Measurements from ENCODE around the gene ANLN.

ANLN gene

GRCh38 chr7:36400036-36400435 is 10.4 kb downstream of the ANLN start:
- Histone ChIP-seq H3K4ac (ENCODE audit: low read depth, low read length) (no peak overlapping the region), H3K4me3 (ENCODE audit: low read depth, low read length) (no peak overlapping the region), H3K79me2 (ENCODE audit: control insufficient read depth, insufficient read depth, low read length, poor library complexity) (peaks cover 4% of the 10 kb centered on the region), H3K9me3 (ENCODE audit: insufficient read depth, low read depth, low read length) (no peaks in the 10 kb centered on the region), H3K18ac (ENCODE audit: low read length) (no peak overlapping the region), H2AK5ac (ENCODE audit: low read length) (no peak overlapping the region), H2BK12ac (ENCODE audit: low read length) (no peak overlapping the region), H3K4me2 (ENCODE audit: low read length) (no peak overlapping the region), H4K8ac (ENCODE audit: low read depth, low read length) (no peak overlapping the region), H2AFZ (ENCODE audit: insufficient read depth, low read length, poor library complexity) (no peak overlapping the region), H3K36me3 (ENCODE audit: control insufficient read depth in 1 of 2, insufficient read depth in 2 of 2, low read length in 2 of 2) (peaks cover 25 to 34% of the 10 kb centered on the region in 2 experiments), H3K9ac (ENCODE audit: low read length) (no peak overlapping the region), H3K14ac (ENCODE audit: low read length) (no peak overlapping the region), H3K27me3 (ENCODE audit: insufficient read depth, low read length) (no peaks in the 10 kb centered on the region), H4K91ac (ENCODE audit: low read depth, low read length) (no peak overlapping the region), H4K12ac (ENCODE audit: low read depth, low read length) (no peak overlapping the region), H2BK5ac (ENCODE audit: low read depth, low read length, poor library complexity) (no peak overlapping the region), H3K4me1 (ENCODE audit: control insufficient read depth in 1 of 2, insufficient read depth in 2 of 2, low read length in 2 of 2) (no peaks in the 10 kb centered on the region), H2BK120ac (ENCODE audit: insufficient read depth, low read length, poor library complexity) (no peak overlapping the region), H3K23ac (ENCODE audit: low read length) (no peak overlapping the region), H3K27ac (ENCODE audit: low read depth, low read length) (no peak overlapping the region), H3K79me1 (ENCODE audit: low read length) (no peaks in the 10 kb centered on the region)
- peak in 1 of 2 donors; percentile 45 for DNase-seq
- WGBS (ENCODE audit: extremely low coverage, insufficient coverage, insufficient read length): no CpG with 5 or more reads among the region's 3 CpGs

GRCh38 chr7:36400606-36401005 is 10.9 kb downstream of the ANLN start:
- Histone ChIP-seq H3K14ac (ENCODE audit: low read length) (no peak overlapping the region), H3K4ac (ENCODE audit: low read depth, low read length) (no peak overlapping the region), H3K9me3 (ENCODE audit: insufficient read depth, low read depth, low read length) (no peaks in the 10 kb centered on the region), H3K4me1 (ENCODE audit: control insufficient read depth in 1 of 2, insufficient read depth in 2 of 2, low read length in 2 of 2) (no peaks in the 10 kb centered on the region), H2BK5ac (ENCODE audit: low read depth, low read length, poor library complexity) (no peak overlapping the region), H3K18ac (ENCODE audit: low read length) (no peak overlapping the region), H2BK120ac (ENCODE audit: insufficient read depth, low read length, poor library complexity) (no peak overlapping the region), H2AFZ (ENCODE audit: insufficient read depth, low read length, poor library complexity) (no peak overlapping the region), H3K36me3 (ENCODE audit: control insufficient read depth in 1 of 2, insufficient read depth in 2 of 2, low read length in 2 of 2) (peaks cover 25 to 32% of the 10 kb centered on the region in 2 experiments), H3K4me3 (ENCODE audit: low read depth, low read length) (no peak overlapping the region), H3K23ac (ENCODE audit: low read length) (no peak overlapping the region), H4K8ac (ENCODE audit: low read depth, low read length) (no peak overlapping the region), H3K27me3 (ENCODE audit: insufficient read depth, low read length) (no peaks in the 10 kb centered on the region), H2BK12ac (ENCODE audit: low read length) (no peak overlapping the region), H3K79me1 (ENCODE audit: low read length) (no peaks in the 10 kb centered on the region), H4K91ac (ENCODE audit: low read depth, low read length) (no peak overlapping the region), H3K4me2 (ENCODE audit: low read length) (no peak overlapping the region), H3K79me2 (ENCODE audit: control insufficient read depth, insufficient read depth, low read length, poor library complexity) (peaks cover 2% of the 10 kb centered on the region), H3K27ac (ENCODE audit: low read depth, low read length) (no peak overlapping the region), H2AK5ac (ENCODE audit: low read length) (no peak overlapping the region), H4K12ac (ENCODE audit: low read depth, low read length) (no peak overlapping the region), H3K9ac (ENCODE audit: low read length) (no peak overlapping the region)
- peak; percentile 89 to 96 for DNase-seq
- no CpG with 5 or more reads among the region's 3 CpGs for WGBS (ENCODE audit: extremely low coverage, insufficient coverage, insufficient read length)

GRCh38 chr7:36403452-36403851 is 13.8 kb downstream of the ANLN start:
- Histone ChIP-seq H3K4ac (ENCODE audit: low read depth, low read length) (no peak overlapping the region), H3K4me3 (ENCODE audit: low read depth, low read length) (no peak overlapping the region), H3K27me3 (ENCODE audit: insufficient read depth, low read length) (no peaks in the 10 kb centered on the region), H3K18ac (ENCODE audit: low read length) (no peak overlapping the region), H3K27ac (ENCODE audit: low read depth, low read length) (no peak overlapping the region), H2AK5ac (ENCODE audit: low read length) (no peak overlapping the region), H4K8ac (ENCODE audit: low read depth, low read length) (no peak overlapping the region), H3K23ac (ENCODE audit: low read length) (no peak overlapping the region), H4K91ac (ENCODE audit: low read depth, low read length) (no peak overlapping the region), H3K9me3 (ENCODE audit: insufficient read depth, low read depth, low read length) (no peaks in the 10 kb centered on the region), H3K9ac (ENCODE audit: low read length) (no peak overlapping the region), H3K79me2 (ENCODE audit: control insufficient read depth, insufficient read depth, low read length, poor library complexity) (peaks cover 2% of the 10 kb centered on the region), H2AFZ (ENCODE audit: insufficient read depth, low read length, poor library complexity) (no peak overlapping the region), H2BK12ac (ENCODE audit: low read length) (no peak overlapping the region), H3K36me3 (ENCODE audit: control insufficient read depth in 1 of 2, insufficient read depth in 2 of 2, low read length in 2 of 2) (peaks cover 22 to 29% of the 10 kb centered on the region in 2 experiments), H2BK120ac (ENCODE audit: insufficient read depth, low read length, poor library complexity) (no peak overlapping the region), H2BK5ac (ENCODE audit: low read depth, low read length, poor library complexity) (no peak overlapping the region), H4K12ac (ENCODE audit: low read depth, low read length) (no peak overlapping the region), H3K79me1 (ENCODE audit: low read length) (no peaks in the 10 kb centered on the region), H3K14ac (ENCODE audit: low read length) (no peak overlapping the region), H3K4me2 (ENCODE audit: low read length) (no peak overlapping the region), H3K4me1 (ENCODE audit: control insufficient read depth in 1 of 2, insufficient read depth in 2 of 2, low read length in 2 of 2) (no peaks in the 10 kb centered on the region)
- no CpG with 5 or more reads among the region's 7 CpGs for WGBS (ENCODE audit: extremely low coverage, insufficient coverage, insufficient read length)
- no peak for DNase-seq

GRCh38 chr7:36404639-36405408 is 15.2 kb downstream of the ANLN start:
- Histone ChIP-seq H4K91ac (ENCODE audit: low read depth, low read length) (no peak overlapping the region), H3K36me3 (ENCODE audit: control insufficient read depth in 1 of 2, insufficient read depth in 2 of 2, low read length in 2 of 2) (peaks cover 23 to 26% of the 10 kb centered on the region in 2 experiments), H4K12ac (ENCODE audit: low read depth, low read length) (no peak overlapping the region), H3K4me3 (ENCODE audit: low read depth, low read length) (no peak overlapping the region), H3K14ac (ENCODE audit: low read length) (no peak overlapping the region), H3K27me3 (ENCODE audit: insufficient read depth, low read length) (no peaks in the 10 kb centered on the region), H2AK5ac (ENCODE audit: low read length) (no peak overlapping the region), H3K27ac (ENCODE audit: low read depth, low read length) (no peak overlapping the region), H2BK5ac (ENCODE audit: low read depth, low read length, poor library complexity) (no peak overlapping the region), H3K9me3 (ENCODE audit: insufficient read depth, low read depth, low read length) (no peaks in the 10 kb centered on the region), H3K79me1 (ENCODE audit: low read length) (no peaks in the 10 kb centered on the region), H3K79me2 (ENCODE audit: control insufficient read depth, insufficient read depth, low read length, poor library complexity) (peaks cover 2% of the 10 kb centered on the region), H2AFZ (ENCODE audit: insufficient read depth, low read length, poor library complexity) (no peak overlapping the region), H2BK12ac (ENCODE audit: low read length) (no peak overlapping the region), H3K18ac (ENCODE audit: low read length) (no peak overlapping the region), H2BK120ac (ENCODE audit: insufficient read depth, low read length, poor library complexity) (no peak overlapping the region), H3K9ac (ENCODE audit: low read length) (no peak overlapping the region), H4K8ac (ENCODE audit: low read depth, low read length) (no peak overlapping the region), H3K4me1 (ENCODE audit: control insufficient read depth in 1 of 2, insufficient read depth in 2 of 2, low read length in 2 of 2) (no peaks in the 10 kb centered on the region), H3K4ac (ENCODE audit: low read depth, low read length) (no peak overlapping the region), H3K4me2 (ENCODE audit: low read length) (no peak overlapping the region), H3K23ac (ENCODE audit: low read length) (no peak overlapping the region)
- WGBS (ENCODE audit: extremely low coverage, insufficient coverage, insufficient read length): no CpG with 5 or more reads among the region's 7 CpGs
- peak in 1 of 2 donors; percentile 62 for DNase-seq

Data from trophoblast cell (in vitro differentiated cells and primary cell).